ENCODE measurements around the gene GPRC5C.
"Not testable (repeated sequence)": the region's sequence is repeated elsewhere in the genome, so short reads cannot be mapped to it uniquely, and the experiment has no call there.

GPRC5C gene

GRCh38 chr17:74480290-74480689 is 48.4 kb downstream of the GPRC5C start:
- no peak for DNase-seq (ENCODE audit: low read depth)
- no peak for TF ChIP-seq CTCF (IDR thresholded peaks at IDR 0.05; ENCODE audit: control insufficient read depth, extremely low read depth, insufficient read depth)
- no peak overlapping the region for H3K4me3 ChIP-seq (ENCODE audit: low read depth, low read length)

DNA sequence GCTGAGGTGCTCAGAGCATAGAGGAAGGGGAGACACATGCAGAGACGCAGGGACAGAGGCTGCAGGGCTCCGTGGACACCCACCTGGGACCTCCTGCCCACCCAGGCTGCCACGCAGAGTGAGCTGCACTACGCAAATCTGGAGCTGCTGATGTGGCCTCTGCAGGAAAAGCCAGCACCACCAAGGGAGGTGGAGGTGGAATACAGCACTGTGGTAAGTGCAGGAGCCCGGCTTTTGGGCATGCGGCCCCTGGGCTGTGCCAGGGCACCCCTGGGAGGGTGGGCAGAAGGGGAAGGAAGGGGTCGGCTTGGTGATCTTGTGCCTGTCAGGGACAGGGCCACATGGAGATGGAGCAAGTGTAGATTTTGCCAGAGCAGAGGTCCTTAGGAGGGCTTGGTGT is 49.7 kb downstream of the GPRC5C start:
- no peak for DNase-seq (ENCODE audit: low read depth)
- no peak overlapping the region for H3K4me3 ChIP-seq (ENCODE audit: low read depth, low read length)
- TF ChIP-seq CTCF (IDR thresholded peaks at IDR 0.05; ENCODE audit: control insufficient read depth, extremely low read depth, insufficient read depth), result no peak

DNA sequence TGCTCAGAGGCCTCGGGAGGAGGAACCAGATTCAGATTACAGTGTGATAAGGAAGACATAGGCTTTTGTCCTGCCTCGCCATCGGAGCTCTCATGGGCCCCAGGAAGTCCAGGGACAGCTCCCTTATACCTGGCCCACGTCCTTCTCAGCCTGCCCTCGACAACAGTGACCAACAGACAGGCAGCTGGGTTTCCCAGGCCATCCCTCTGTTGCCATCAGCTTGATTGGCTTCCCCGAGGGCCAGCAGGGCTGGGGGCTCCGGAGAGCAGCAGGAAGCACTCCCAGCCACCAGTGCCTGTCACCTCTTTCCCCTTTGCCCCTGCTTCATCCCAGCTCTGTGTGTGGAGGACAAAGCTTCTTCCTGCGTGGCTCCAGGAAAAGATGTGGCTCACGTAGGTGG is 52.2 kb downstream of the GPRC5C start:
- DNase-seq (ENCODE audit: low read depth), result no peak
- TF ChIP-seq CTCF (IDR thresholded peaks at IDR 0.05; ENCODE audit: control insufficient read depth, extremely low read depth, insufficient read depth), result no peak
- no peak overlapping the region for H3K4me3 ChIP-seq (ENCODE audit: low read depth, low read length)

- H3K4me3 ChIP-seq (ENCODE audit: low read depth, low read length), result no peak overlapping the region
- no peak for TF ChIP-seq CTCF (IDR thresholded peaks at IDR 0.05; ENCODE audit: control insufficient read depth, extremely low read depth, insufficient read depth)
Measured at GRCh38 chr17:74485022-74485743, 53.3 kb downstream of the GPRC5C start.

GRCh38 chr17:74485841-74486240 is 54.0 kb downstream of the GPRC5C start:
- no peak for TF ChIP-seq CTCF (IDR thresholded peaks at IDR 0.05; ENCODE audit: control insufficient read depth, extremely low read depth, insufficient read depth)
- H3K4me3 ChIP-seq (ENCODE audit: low read depth, low read length), result no peak overlapping the region
- no peak for DNase-seq (ENCODE audit: low read depth)

More at GRCh38 chr17:74485022-74485743, 53.3 kb downstream of the GPRC5C start:
- DNase-seq (ENCODE audit: low read depth), result no peak

GRCh38 chr17:74488276-74488675 is 56.4 kb downstream of the GPRC5C start:
- not testable (repeated sequence) for H3K4me3 ChIP-seq (ENCODE audit: low read depth, low read length); DNase-seq (ENCODE audit: low read depth)

GRCh38 chr17:74490716-74491115 is 58.8 kb downstream of the GPRC5C start:
- TF ChIP-seq CTCF (IDR thresholded peaks at IDR 0.05; ENCODE audit: control insufficient read depth, extremely low read depth, insufficient read depth), result no peak
- no peak for DNase-seq (ENCODE audit: low read depth)
- H3K4me3 ChIP-seq (ENCODE audit: low read depth, low read length), result no peak overlapping the region

Data from LNCaP clone FGC (cell line).